HepG2 (cell line): ENCODE data around the gene L2HGDH. TPM values are rescaled to one million over a fixed set of nuclear protein-coding genes. Genes with fewer than 3 reads are reported as not detected.
A peak's percentile ranks its signal among the peaks of the same experiment; 100 is the strongest.

Experiments used
- ARNT ChIP-seq: fragments of 450-650 bp; IDR thresholded peaks from 2 replicates; pipeline ENCODE4 v1.6.1; 2017
- ATM ChIP-seq: fragments of 450-650 bp; IDR thresholded peaks from 2 replicates; pipeline ENCODE4 v1.7.1; 2017; ENCODE audit warnings: mild to moderate bottlenecking, borderline replicate concordance
- CREBL2 ChIP-seq: sonication (generic); formaldehyde crosslinking; IDR thresholded peaks from 2 replicates; pipeline ENCODE4 v1.8.1; 2023; ENCODE audit warnings: missing genetic modification reagents, mild to moderate bottlenecking, borderline replicate concordance
- CTCF ChIP-seq: sonication (generic); formaldehyde crosslinking; IDR thresholded peaks from 2 replicates; pipeline ENCODE4 v1.5.0; 2020; ENCODE audit warnings: mild to moderate bottlenecking, missing genetic modification reagents, moderate library complexity
- GLMP ChIP-seq: sonication (generic); formaldehyde crosslinking; IDR thresholded peaks from 2 replicates; pipeline ENCODE4 v1.9.0; 2021; ENCODE audit warnings: missing genetic modification reagents, mild to moderate bottlenecking, borderline replicate concordance
- IKZF5 ChIP-seq: IDR thresholded peaks from 2 replicates; pipeline ENCODE4 v1.6.1; 2018; ENCODE audit warnings: missing genetic modification reagents, mild to moderate bottlenecking, missing compliant biosample characterization
- IRF2 ChIP-seq: IDR thresholded peaks from 2 replicates; pipeline ENCODE4 v1.6.1; 2018; ENCODE audit warnings: missing genetic modification reagents, missing compliant biosample characterization
- KLF15 ChIP-seq: sonication (generic); formaldehyde crosslinking; IDR thresholded peaks from 2 replicates; pipeline ENCODE4 v1.8.1; 2023; ENCODE audit warnings: borderline replicate concordance, mild to moderate bottlenecking, inconsistent platforms, missing genetic modification reagents, mixed read lengths
- RAD51 ChIP-seq: fragments of 450-650 bp; IDR thresholded peaks from 2 replicates; pipeline ENCODE4 v1.6.1; 2016; ENCODE audit warnings: borderline replicate concordance
- TARDBP ChIP-seq: sonication (generic); formaldehyde crosslinking; IDR thresholded peaks from 2 replicates; pipeline ENCODE4 v1.8.0; 2022; ENCODE audit warnings: mild to moderate bottlenecking, missing genetic modification reagents
- TMF1 ChIP-seq: sonication (generic); formaldehyde crosslinking; IDR thresholded peaks from 2 replicates; pipeline ENCODE4 v1.8.1; 2022; ENCODE audit warnings: low read depth, missing genetic modification reagents
- ZFAT ChIP-seq: sonication (generic); formaldehyde crosslinking; conservative IDR thresholded peaks from 2 replicates; pipeline ENCODE4 v1.8.1; 2023; ENCODE audit warnings: missing genetic modification reagents, inconsistent platforms
- ZGPAT ChIP-seq: IDR thresholded peaks from 2 replicates; pipeline ENCODE4 v1.6.1; 2016; ENCODE audit warnings: mild to moderate bottlenecking
- ZNF280B ChIP-seq: sonication (generic); formaldehyde crosslinking; IDR thresholded peaks from 2 replicates; pipeline ENCODE4 v1.5.0; 2020; ENCODE audit warnings: missing genetic modification reagents, mild to moderate bottlenecking, borderline replicate concordance
- ZNF30 ChIP-seq: sonication (generic); formaldehyde crosslinking; IDR thresholded peaks from 2 replicates; pipeline ENCODE4 v1.5.0; 2020; ENCODE audit warnings: mild to moderate bottlenecking, missing genetic modification reagents
- ZNF329 ChIP-seq: sonication (generic); formaldehyde crosslinking; IDR thresholded peaks from 2 replicates; pipeline ENCODE4 v1.9.0; 2021; ENCODE audit warnings: low read depth, mild to moderate bottlenecking, missing genetic modification reagents
- ZNF335 ChIP-seq: sonication (generic); formaldehyde crosslinking; IDR thresholded peaks from 2 replicates; pipeline ENCODE4 v1.4.0; 2020; ENCODE audit warnings: missing genetic modification reagents
- ZNF607 ChIP-seq: sonication (generic); formaldehyde crosslinking; IDR thresholded peaks from 2 replicates; pipeline ENCODE4 v1.5.1; 2020; ENCODE audit warnings: missing genetic modification reagents, mild to moderate bottlenecking, borderline replicate concordance
- ZNF644 ChIP-seq: IDR thresholded peaks from 2 replicates; pipeline ENCODE4 v1.6.1; 2016; ENCODE audit warnings: low read depth
- ZNF709 ChIP-seq: sonication (generic); formaldehyde crosslinking; IDR thresholded peaks from 2 replicates; pipeline ENCODE4 v1.5.0; 2020; ENCODE audit warnings: mild to moderate bottlenecking, missing genetic modification reagents
- ZSCAN31 ChIP-seq: sonication (generic); formaldehyde crosslinking; IDR thresholded peaks from 2 replicates; pipeline ENCODE4 v1.5.0; 2020; ENCODE audit warnings: low read depth, mild to moderate bottlenecking, missing genetic modification reagents
- polyA plus RNA-seq, 8 experiments: library from polyadenylated mRNA; depleted of rRNA in 3 of 8; stranded (reverse) in 7 of 8; unstranded in 1 of 8; fragments of >200 nt; fragmentation: Illumina TruSeq in 4 of 8; extraction: Trizol in 4 of 8; gene quantifications; 2 replicates each; pipeline versions ENCODE4 v1.2.1 to v1.2.3, GENCODE V29; 2011 to 2016; ENCODE audit warnings: low read depth in 4 of 8, missing spikeins in 1 of 8, mixed read lengths in 1 of 8; ENCODE audit not compliant: insufficient read depth in 1 of 8
- total RNA-seq, 5 experiments: library from RNA; depleted of rRNA; stranded (reverse); fragments of >200 nt; fragmentation: Illumina TruSeq; extraction: Trizol; gene quantifications; 2 replicates each; pipeline ENCODE4 v1.2.3, GENCODE V29; 2016; ENCODE audit warnings: low read depth in 1 of 5

The L2HGDH gene
- total and polyA plus RNA-seq, 2 of the 13 experiments (the other 11 are each of a cell fraction or from before 2014, with no cell fraction given) = 3.3 to 5.0 TPM

GRCh38 chr14:50311972-50312733 is at the start of gene L2HGDH, which contains the start of gene DMAC2L (continued):
- TF ChIP-seq ZNF280B (peak; percentile 95), ZSCAN31 (CRISPR knock-in tag) (peak; percentile 87; the same call in 1 of the 2 replicates), KLF15 (CRISPR knock-in tag) (peak; percentile 67; the same call in 1 of the 2 replicates), CTCF (CRISPR knock-in tag) (peak; percentile 68), TARDBP (CRISPR knock-in tag) (0 out of 2 replicates have a peak, but pooled peaks have one; percentile 39), TMF1 (CRISPR knock-in tag) (0 out of 2 replicates have a peak, but pooled peaks have one; percentile 78), ZNF607 (CRISPR knock-in tag) (peak; percentile 56), ZNF329 (peak; percentile 72; the same call in 1 of the 2 replicates), ZFAT (CRISPR knock-in tag) (no peak), RAD51 (peak; percentile 46), CREBL2 (CRISPR knock-in tag) (peak; percentile 92; the same call in 1 of the 2 replicates), ZGPAT (CRISPR knock-in tag) (peak; percentile 85), IRF2 (CRISPR knock-in tag) (peak; percentile 65; the same call in 1 of the 2 replicates), ZNF30 (CRISPR knock-in tag) (peak; percentile 69; the same call in 1 of the 2 replicates), IKZF5 (CRISPR knock-in tag) (peak; percentile 76), ZNF335 (CRISPR knock-in tag) (0 out of 2 replicates have a peak, but pooled peaks have one; percentile 80), GLMP (CRISPR knock-in tag) (peak; percentile 73; the same call in 1 of the 2 replicates), ATM (no peak), ARNT (no peak), ZNF709 (CRISPR knock-in tag) (peak; percentile 76; the same call in 1 of the 2 replicates), ZNF644 (CRISPR knock-in tag) (0 out of 2 replicates have a peak, but pooled peaks have one; percentile 19)
